H9 (cell line): Measurements from ENCODE around the gene TRIM24. TPM values are rescaled to one million over a fixed set of nuclear protein-coding genes. Genes with fewer than 3 reads are reported as not detected.

Experiments used
- DNase-seq: peaks from one replicate; pipeline ENCODE4 v3.0.0-alpha.2; 2017
- H2AFZ ChIP-seq: one replicate; pipeline ENCODE4 v1.6.1; 2013; ENCODE audit warnings: mild to moderate bottlenecking, low read length, control low read depth, moderate library complexity
- H2AK5ac ChIP-seq: 2 replicates; pipeline ENCODE4 v1.6.1; 2013; ENCODE audit warnings: low read length, control low read depth, mixed read lengths; ENCODE audit not compliant: insufficient read length
- H2BK120ac ChIP-seq: one replicate; pipeline ENCODE4 v1.6.1; 2013; ENCODE audit warnings: low read depth, mild to moderate bottlenecking, low read length, control low read depth, inconsistent platforms; ENCODE audit not compliant: poor library complexity, severe bottlenecking
- H2BK12ac ChIP-seq: 2 replicates; pipeline ENCODE4 v1.6.1; 2013; ENCODE audit warnings: low read length, control low read depth, mixed read lengths, low read depth; ENCODE audit not compliant: insufficient read length
- H2BK15ac ChIP-seq: 2 replicates; pipeline ENCODE4 v1.6.1; 2013; ENCODE audit warnings: low read depth, low read length, control low read depth
- H2BK20ac ChIP-seq: one replicate; pipeline ENCODE4 v1.6.1; 2013; ENCODE audit warnings: low read depth, mild to moderate bottlenecking, low read length, control low read depth, inconsistent platforms; ENCODE audit not compliant: poor library complexity, severe bottlenecking
- H2BK5ac ChIP-seq: 2 replicates; pipeline ENCODE4 v1.6.1; 2013; ENCODE audit warnings: low read length, control low read depth, mixed read lengths; ENCODE audit not compliant: insufficient read length
- H3K14ac ChIP-seq: 2 replicates; pipeline ENCODE4 v1.6.1; 2013; ENCODE audit warnings: low read length, control low read depth; ENCODE audit not compliant: insufficient read depth
- H3K18ac ChIP-seq: 2 replicates; pipeline ENCODE4 v1.6.1; 2013; ENCODE audit warnings: low read depth, mild to moderate bottlenecking, mixed read lengths, low read length, control low read depth; ENCODE audit not compliant: insufficient read length
- H3K23ac ChIP-seq: 2 replicates; pipeline ENCODE4 v1.6.1; 2013; ENCODE audit warnings: low read length, control low read depth, mixed read lengths, low read depth; ENCODE audit not compliant: insufficient read length
- H3K23me2 ChIP-seq: 2 replicates; pipeline ENCODE4 v1.6.1; 2013; ENCODE audit warnings: low read depth, mild to moderate bottlenecking, mixed read lengths, low read length, control low read depth; ENCODE audit not compliant: insufficient read length, poor library complexity, severe bottlenecking
- H3K27ac ChIP-seq: 2 replicates; pipeline ENCODE4 v1.5.1; 2013; ENCODE audit warnings: low read length, control low read depth, mixed read lengths, low read depth; ENCODE audit not compliant: insufficient read length
- H3K27me3 ChIP-seq: 2 replicates; pipeline ENCODE4 v1.6.1; 2013; ENCODE audit warnings: low read length, control low read depth, inconsistent platforms; ENCODE audit not compliant: insufficient read depth
- H3K4ac ChIP-seq: 2 replicates; pipeline ENCODE4 v1.6.1; 2013; ENCODE audit warnings: low read depth, mild to moderate bottlenecking, control low read depth, inconsistent platforms, low read length, moderate library complexity
- H3K4me1 ChIP-seq: 2 replicates; pipeline ENCODE4 v1.6.1; 2013; ENCODE audit warnings: low read length, control low read depth, inconsistent platforms; ENCODE audit not compliant: insufficient read depth
- H3K4me2 ChIP-seq: 2 replicates; pipeline ENCODE4 v1.6.1; 2013; ENCODE audit warnings: low read length, control low read depth, mixed read lengths; ENCODE audit not compliant: insufficient read length, insufficient read depth
- H3K56ac ChIP-seq: 2 replicates; pipeline ENCODE4 v1.6.1; 2013; ENCODE audit warnings: low read depth, mild to moderate bottlenecking, mixed read lengths, low read length, control low read depth; ENCODE audit not compliant: insufficient read length
- H3K79me1 ChIP-seq: 2 replicates; pipeline ENCODE4 v1.6.1; 2013; ENCODE audit warnings: low read depth, mild to moderate bottlenecking, moderate library complexity, low read length, control low read depth, inconsistent platforms; ENCODE audit not compliant: insufficient read depth, poor library complexity, severe bottlenecking
- H3K79me2 ChIP-seq: 2 replicates; pipeline ENCODE4 v1.6.1; 2013; ENCODE audit warnings: low read length, control low read depth, inconsistent platforms; ENCODE audit not compliant: insufficient read depth
- H3K9ac ChIP-seq: 2 replicates; pipeline ENCODE4 v1.6.1; 2013; ENCODE audit warnings: low read length, control low read depth, mixed read lengths; ENCODE audit not compliant: insufficient read length; ENCODE audit errors: extremely low read depth
- H3K9me3 ChIP-seq: one replicate; pipeline ENCODE4 v1.6.1; 2013; ENCODE audit warnings: low read depth, low read length, inconsistent platforms; ENCODE audit not compliant: control insufficient read depth
- H3T11ph ChIP-seq: one replicate; pipeline ENCODE4 v1.6.1; 2013; ENCODE audit warnings: mild to moderate bottlenecking, low read length, control low read depth, inconsistent platforms
- H4K20me1 ChIP-seq: one replicate; pipeline ENCODE4 v1.6.1; 2013; ENCODE audit not compliant: control insufficient read depth, insufficient read length, insufficient read depth
- H4K5ac ChIP-seq: 2 replicates; pipeline ENCODE4 v1.6.1; 2013; ENCODE audit warnings: low read depth, mild to moderate bottlenecking, mixed read lengths, low read length, control low read depth; ENCODE audit not compliant: insufficient read length
- H4K8ac ChIP-seq: replicated peaks from 2 replicates; pipeline ENCODE4 v1.6.1; 2013; ENCODE audit warnings: low read length, control low read depth, mixed read lengths, low read depth; ENCODE audit not compliant: insufficient read length
- H4K91ac ChIP-seq: 2 replicates; pipeline ENCODE4 v1.6.1; 2013; ENCODE audit warnings: low read depth, mild to moderate bottlenecking, moderate library complexity, mixed read lengths, low read length, control low read depth; ENCODE audit not compliant: insufficient read length
- H3K27ac Mint-ChIP-seq, 3 experiments: 2 replicates in 2 of 3; 3 replicates in 1 of 3; pipeline ENCODE4 v1.8.0; 2020 to 2021; ENCODE audit warnings: mixed read lengths in 3 of 3, mild to moderate bottlenecking in 1 of 3, moderate library complexity in 1 of 3
- H3K27me3 Mint-ChIP-seq: 2 replicates; pipeline ENCODE4 v1.8.0; 2021; ENCODE audit warnings: low read depth, mild to moderate bottlenecking, moderate library complexity, mixed read lengths
- H3K36me3 Mint-ChIP-seq, 3 experiments: 2 replicates in 2 of 3; 3 replicates in 1 of 3; pipeline ENCODE4 v1.8.0; 2020 to 2021; ENCODE audit warnings: low read depth in 3 of 3, mixed read lengths in 3 of 3; ENCODE audit not compliant: insufficient read depth in 1 of 3
- H3K4me1 Mint-ChIP-seq, 2 experiments: 2 replicates each; pipeline ENCODE4 v1.8.0; 2020; ENCODE audit warnings: mixed read lengths in 2 of 2
- H3K4me3 Mint-ChIP-seq, 2 experiments: 2 replicates in 1 of 2; 3 replicates in 1 of 2; pipeline ENCODE4 v1.8.0; 2020 to 2021; ENCODE audit warnings: mild to moderate bottlenecking in 2 of 2, mixed read lengths in 2 of 2, moderate library complexity in 1 of 2
- H3K9me3 Mint-ChIP-seq, 2 experiments: 2 replicates in 1 of 2; 3 replicates in 1 of 2; pipeline ENCODE4 v1.8.0; 2020; ENCODE audit warnings: mild to moderate bottlenecking in 2 of 2, mixed read lengths in 2 of 2, moderate library complexity in 1 of 2
- whole genome bisulfite sequencing: extraction: QIAGEN DNeasy Blood & Tissue Kit; methylation state at CpG from one replicate; pipeline ENCODE4 v1.1.7; 2013; ENCODE audit warnings: missing lambda C conversion rate, low lambda C conversion rate, mixed read lengths; ENCODE audit not compliant: insufficient read length; ENCODE audit errors: extremely low coverage; 5-methylcytosine and 5-hydroxymethylcytosine counted together
- total RNA-seq: library from RNA; stranded (reverse); gene quantifications from 2 replicates; pipeline ENCODE4 v1.2.1, GENCODE V29; 2021
- TF ChIP-seq, protein P1 (sequence below): fragments of 200-600 bp; sonication (generic); conservative IDR thresholded peaks from 3 replicates; pipeline ENCODE4 v1.8.0; 2021; ENCODE audit warnings: antibody characterized with exemption, mild to moderate bottlenecking

The TRIM24 gene
- total RNA-seq, 1 experiment from 2014 or later: 260 TPM

DNA sequence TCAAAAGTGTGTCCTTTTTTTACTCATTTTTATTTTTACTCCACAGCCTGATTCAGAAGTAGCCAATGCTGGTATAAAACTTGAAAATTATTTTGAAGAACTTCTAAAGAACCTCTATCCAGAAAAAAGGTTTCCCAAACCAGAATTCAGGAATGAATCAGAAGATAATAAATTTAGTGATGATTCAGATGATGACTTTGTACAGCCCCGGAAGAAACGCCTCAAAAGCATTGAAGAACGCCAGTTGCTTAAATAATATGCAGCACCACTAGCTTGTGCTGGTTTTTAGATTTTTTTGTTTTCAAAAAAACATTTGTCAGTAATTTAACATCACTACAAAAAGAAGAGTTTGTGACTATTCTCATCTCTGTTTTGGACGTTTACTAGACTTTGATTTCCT lies 124.6 kb downstream of the TRIM24 start:
- H3K27me3 ChIP-seq: no peaks in the 10 kb centered on the region
- no peaks in the 10 kb centered on the region for H3K79me2 ChIP-seq
- no peak overlapping the region for H4K91ac ChIP-seq
- no peak overlapping the region for H3T11ph ChIP-seq
- TF ChIP-seq, protein P1, sequence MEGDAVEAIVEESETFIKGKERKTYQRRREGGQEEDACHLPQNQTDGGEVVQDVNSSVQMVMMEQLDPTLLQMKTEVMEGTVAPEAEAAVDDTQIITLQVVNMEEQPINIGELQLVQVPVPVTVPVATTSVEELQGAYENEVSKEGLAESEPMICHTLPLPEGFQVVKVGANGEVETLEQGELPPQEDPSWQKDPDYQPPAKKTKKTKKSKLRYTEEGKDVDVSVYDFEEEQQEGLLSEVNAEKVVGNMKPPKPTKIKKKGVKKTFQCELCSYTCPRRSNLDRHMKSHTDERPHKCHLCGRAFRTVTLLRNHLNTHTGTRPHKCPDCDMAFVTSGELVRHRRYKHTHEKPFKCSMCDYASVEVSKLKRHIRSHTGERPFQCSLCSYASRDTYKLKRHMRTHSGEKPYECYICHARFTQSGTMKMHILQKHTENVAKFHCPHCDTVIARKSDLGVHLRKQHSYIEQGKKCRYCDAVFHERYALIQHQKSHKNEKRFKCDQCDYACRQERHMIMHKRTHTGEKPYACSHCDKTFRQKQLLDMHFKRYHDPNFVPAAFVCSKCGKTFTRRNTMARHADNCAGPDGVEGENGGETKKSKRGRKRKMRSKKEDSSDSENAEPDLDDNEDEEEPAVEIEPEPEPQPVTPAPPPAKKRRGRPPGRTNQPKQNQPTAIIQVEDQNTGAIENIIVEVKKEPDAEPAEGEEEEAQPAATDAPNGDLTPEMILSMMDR: no peak
- no peak overlapping the region for H2BK20ac ChIP-seq
- H3K14ac ChIP-seq: no peak overlapping the region
- WGBS: no CpG with 5 or more reads among the region's 4 CpGs
- Mint-ChIP-seq H3K27ac (peak overlapping the region in 1 of 3 experiments; percentile 33; a peak in 1 of 7 replicates), H3K9me3 (no peaks in the 10 kb centered on the region), H3K36me3 (peaks cover 59 to 86% (median 78%) of the 10 kb centered on the region in 3 experiments), H3K4me1 (peaks cover 2 to 18% of the 10 kb centered on the region in 2 experiments; a peak in 3 of 4 replicates), H3K4me3 (no peak overlapping the region), H3K27me3 (peaks cover 1% of the 10 kb centered on the region; the same call in 1 of the 2 replicates)
- no peak for DNase-seq
- no peak overlapping the region for H2BK120ac ChIP-seq
- peaks cover 2% of the 10 kb centered on the region for H3K79me1 ChIP-seq
- H3K9me3 ChIP-seq: no peaks in the 10 kb centered on the region
- H3K18ac ChIP-seq: no peak overlapping the region
- no peaks in the 10 kb centered on the region for H3K4me1 ChIP-seq
- no peak overlapping the region for H2BK5ac ChIP-seq
- H4K8ac ChIP-seq: no peak overlapping the region
- no peak overlapping the region for H3K27ac ChIP-seq
- H3K4ac ChIP-seq: no peak overlapping the region
- no peak overlapping the region for H2AFZ ChIP-seq
- H4K20me1 ChIP-seq: no peaks in the 10 kb centered on the region
- no peak overlapping the region for H3K56ac ChIP-seq
- H3K23ac ChIP-seq: no peak overlapping the region
- H2AK5ac ChIP-seq: no peak overlapping the region
- H3K4me2 ChIP-seq: no peak overlapping the region
- H2BK15ac ChIP-seq: no peak overlapping the region
- no peak overlapping the region for H4K5ac ChIP-seq
- no peak overlapping the region for H2BK12ac ChIP-seq
- H3K9ac ChIP-seq: no peak overlapping the region
- H3K23me2 ChIP-seq: no peaks in the 10 kb centered on the region
